ENCODE data around the gene CMPK2. TPM values are rescaled to one million over a fixed set of nuclear protein-coding genes. Genes with fewer than 3 reads are reported as not detected.
A peak's percentile ranks its signal among the peaks of the same experiment; 100 is the strongest.

Gene CMPK2
- polyA plus RNA-seq, 1 of the 3 experiments (the other 2 are of a cell fraction): 1.1 TPM

DNA sequence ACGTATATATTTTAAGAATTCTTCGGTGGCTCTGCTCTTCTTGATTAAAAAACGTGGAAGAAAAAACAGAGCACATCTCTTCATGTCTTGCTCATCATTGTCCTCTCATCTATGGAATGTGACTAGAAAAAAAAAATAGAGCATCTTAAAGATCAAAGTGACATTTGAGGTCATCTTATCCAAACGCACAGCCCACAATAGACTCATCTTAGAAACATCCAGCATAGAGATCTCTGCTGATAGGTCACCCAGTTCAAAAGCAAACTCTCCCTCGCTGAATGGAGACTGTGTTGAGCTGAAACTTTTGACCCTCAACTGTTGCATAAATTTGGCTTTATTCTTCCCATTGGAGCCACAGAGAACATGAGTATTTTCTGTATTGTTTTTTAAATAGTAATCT, 65.2 kb downstream of the CMPK2 start:
- Histone ChIP-seq H3K79me2 (ENCODE audit: insufficient read depth) (no peaks in the 10 kb centered on the region), H3K27ac (ENCODE audit: low read depth in 2 of 2, low read length in 1 of 2) (peak overlapping the region in 1 of 2 experiments; percentile 35; a peak in 1 of 4 replicates), H2AFZ (ENCODE audit: low read depth) (no peak overlapping the region; the same call in 1 of the 2 replicates), H3K27me3 (ENCODE audit: insufficient read depth) (no peaks in the 10 kb centered on the region), H3K36me3 (replicated peaks in 1 of 2; ENCODE audit: control insufficient read depth in 1 of 2, insufficient read depth in 2 of 2, low read length in 1 of 2) (no peaks in the 10 kb centered on the region), H3K4me2 (no peak overlapping the region), H4K20me1 (ENCODE audit: insufficient read depth) (no peaks in the 10 kb centered on the region), H3K4me3 (ENCODE audit: low read depth in 2 of 2, low read length in 1 of 2) (no peak overlapping the region), H3K9me2 (no peaks in the 10 kb centered on the region), H3K4me1 (ENCODE audit: control insufficient read depth in 1 of 2, insufficient read depth in 2 of 2, low read depth in 1 of 2, low read length in 1 of 2) (no peaks in the 10 kb centered on the region), H3K9ac (no peak overlapping the region), H3F3A (replicated peaks; ENCODE audit: insufficient read depth) (no peaks in the 10 kb centered on the region), H3K9me3 (no peaks in the 10 kb centered on the region)
- no peak for DNase-seq
- ChIA-PET POLR2A (no interaction called here), CTCF (interaction anchor here (1.4 kb wide), 1 partner anchor 10 kb away, joined by 4 read pairs; no protein-coding TSS in a partner anchor)
- TF ChIP-seq, protein P1, sequence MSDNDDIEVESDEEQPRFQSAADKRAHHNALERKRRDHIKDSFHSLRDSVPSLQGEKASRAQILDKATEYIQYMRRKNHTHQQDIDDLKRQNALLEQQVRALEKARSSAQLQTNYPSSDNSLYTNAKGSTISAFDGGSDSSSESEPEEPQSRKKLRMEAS (IDR thresholded peaks at IDR 0.05; ENCODE audit: low read depth): no peak
- TF ChIP-seq, protein P2, sequence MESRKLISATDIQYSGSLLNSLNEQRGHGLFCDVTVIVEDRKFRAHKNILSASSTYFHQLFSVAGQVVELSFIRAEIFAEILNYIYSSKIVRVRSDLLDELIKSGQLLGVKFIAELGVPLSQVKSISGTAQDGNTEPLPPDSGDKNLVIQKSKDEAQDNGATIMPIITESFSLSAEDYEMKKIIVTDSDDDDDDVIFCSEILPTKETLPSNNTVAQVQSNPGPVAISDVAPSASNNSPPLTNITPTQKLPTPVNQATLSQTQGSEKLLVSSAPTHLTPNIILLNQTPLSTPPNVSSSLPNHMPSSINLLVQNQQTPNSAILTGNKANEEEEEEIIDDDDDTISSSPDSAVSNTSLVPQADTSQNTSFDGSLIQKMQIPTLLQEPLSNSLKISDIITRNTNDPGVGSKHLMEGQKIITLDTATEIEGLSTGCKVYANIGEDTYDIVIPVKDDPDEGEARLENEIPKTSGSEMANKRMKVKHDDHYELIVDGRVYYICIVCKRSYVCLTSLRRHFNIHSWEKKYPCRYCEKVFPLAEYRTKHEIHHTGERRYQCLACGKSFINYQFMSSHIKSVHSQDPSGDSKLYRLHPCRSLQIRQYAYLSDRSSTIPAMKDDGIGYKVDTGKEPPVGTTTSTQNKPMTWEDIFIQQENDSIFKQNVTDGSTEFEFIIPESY (IDR thresholded peaks at IDR 0.05; ENCODE audit: borderline replicate concordance, low read depth): no peak
- TF ChIP-seq NRF1 (IDR thresholded peaks at IDR 0.05; ENCODE audit: low read depth, low read length): no peak
- 0 out of 2 replicates have a peak, but pooled peaks have one; percentile 8 for TF ChIP-seq TCF12 (IDR thresholded peaks at IDR 0.05)
- TF ChIP-seq, protein P3, sequence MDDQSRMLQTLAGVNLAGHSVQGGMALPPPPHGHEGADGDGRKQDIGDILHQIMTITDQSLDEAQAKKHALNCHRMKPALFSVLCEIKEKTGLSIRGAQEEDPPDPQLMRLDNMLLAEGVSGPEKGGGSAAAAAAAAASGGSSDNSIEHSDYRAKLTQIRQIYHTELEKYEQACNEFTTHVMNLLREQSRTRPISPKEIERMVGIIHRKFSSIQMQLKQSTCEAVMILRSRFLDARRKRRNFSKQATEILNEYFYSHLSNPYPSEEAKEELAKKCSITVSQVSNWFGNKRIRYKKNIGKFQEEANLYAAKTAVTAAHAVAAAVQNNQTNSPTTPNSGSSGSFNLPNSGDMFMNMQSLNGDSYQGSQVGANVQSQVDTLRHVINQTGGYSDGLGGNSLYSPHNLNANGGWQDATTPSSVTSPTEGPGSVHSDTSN (IDR thresholded peaks at IDR 0.05): peak; percentile 34; the same call in 1 of the 2 replicates
- TF ChIP-seq MXI1 (IDR thresholded peaks at IDR 0.05; ENCODE audit: low read depth, low read length): no peak
- no peak for TF ChIP-seq RXRA (IDR thresholded peaks at IDR 0.05; ENCODE audit: borderline replicate concordance, low read depth)
- peak; percentile 31; the same call in 1 of the 2 replicates for TF ChIP-seq JUND (IDR thresholded peaks at IDR 0.05)
- peak; percentile 9; the same call in 1 of the 2 replicates for TF ChIP-seq FOSL2 (IDR thresholded peaks at IDR 0.05; ENCODE audit: borderline replicate concordance, low read depth)
- no peak for TF ChIP-seq FOXJ3 (CRISPR knock-in tag; IDR thresholded peaks at IDR 0.05)
- 25% methylated on average over 5 of the region's 5 CpGs for WGBS (ENCODE audit: low lambda C conversion rate)

Other genes starting within 250 kb of the CMPK2 start
- 0.15 and 0.35 TPM in 2 replicates for gene RSAD2, start 11.9 kb upstream of the CMPK2 start, polyA plus RNA-seq (2012; rRNA removed)
- gene RNF144A, start 51.5 kb upstream of the CMPK2 start, polyA plus RNA-seq (2012; rRNA removed): 15.6 and 17.3 TPM in 2 replicates

Measured in SK-N-SH (cell line).